Keratinocyte (primary cell): ENCODE measurements around the gene GINS1.

Experiments
- CTCF ChIP-seq, 3 experiments: IDR thresholded peaks in 1 of 3; conservative IDR thresholded peaks in 1 of 3; optimal IDR thresholded peaks in 1 of 3; 2 replicates in 2 of 3; 3 replicates in 1 of 3; pipeline versions ENCODE3 to v1.5.1; 2011; ENCODE audit warnings: low read length in 3 of 3, mild to moderate bottlenecking in 3 of 3, moderate library complexity in 2 of 3, control low read depth in 1 of 3, inconsistent platforms in 1 of 3; ENCODE audit not compliant: insufficient read depth in 2 of 3; ENCODE audit errors: extremely low read depth in 1 of 3
- EZH2 ChIP-seq: IDR thresholded peaks from one replicate; pipeline ENCODE4 v1.6.1; 2012; ENCODE audit warnings: inconsistent platforms, mild to moderate bottlenecking, low read length, moderate library complexity

DNA sequence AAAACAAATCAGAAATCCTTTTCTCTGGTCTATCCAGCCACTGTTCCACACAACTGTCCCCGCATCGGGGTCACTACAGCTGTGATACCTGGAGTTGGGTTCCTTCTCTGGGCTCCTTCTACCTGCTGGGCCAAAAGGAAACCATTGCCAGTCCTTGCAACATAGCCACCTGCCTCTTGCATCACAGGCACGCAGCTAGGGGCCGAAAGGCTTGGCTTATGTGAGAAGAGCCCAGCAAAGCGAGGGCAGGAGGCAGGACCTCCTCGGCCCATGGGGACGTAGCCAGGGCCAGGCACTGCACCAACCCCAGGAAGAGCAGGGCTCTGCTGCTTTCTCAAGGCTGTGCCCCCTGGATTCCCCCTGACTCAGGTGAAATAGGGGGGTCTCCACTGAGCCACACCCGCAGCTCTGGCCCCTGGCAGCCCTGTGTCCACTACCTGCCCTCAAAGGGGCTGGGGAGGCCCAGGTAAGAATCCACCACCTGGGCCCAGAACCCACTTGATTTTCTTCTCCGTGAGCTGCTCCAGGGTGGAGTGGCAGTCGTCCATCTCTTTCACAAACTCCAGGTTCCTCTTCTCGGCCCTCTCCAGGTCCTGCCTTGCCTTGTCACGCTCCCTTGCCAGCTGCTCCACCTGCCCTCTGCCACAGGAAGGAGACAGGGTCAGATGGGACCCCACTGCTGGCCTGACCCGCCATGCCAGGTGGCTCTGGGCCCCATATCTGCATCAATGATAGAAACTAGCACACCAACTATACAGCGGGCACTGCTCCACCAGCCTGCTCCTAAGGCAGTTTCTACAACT is 88.9 kb downstream of the GINS1 start:
- no peak for TF ChIP-seq EZH2
- TF ChIP-seq CTCF (optimal IDR thresholded peaks at IDR 0.05 in 1 of 3, IDR thresholded peaks at IDR 0.05 in 1 of 3, conservative IDR thresholded peaks at IDR 0.05 in 1 of 3; ENCODE audit: extremely low read depth in 1 of 3, insufficient read depth in 2 of 3, low read length in 3 of 3) = no peak
